ENCODE results near the gene CUL2.
"Not testable (repeated sequence)": the region's sequence is repeated elsewhere in the genome, so short reads cannot be mapped to it uniquely, and the experiment has no call there.

CUL2 gene

DNA sequence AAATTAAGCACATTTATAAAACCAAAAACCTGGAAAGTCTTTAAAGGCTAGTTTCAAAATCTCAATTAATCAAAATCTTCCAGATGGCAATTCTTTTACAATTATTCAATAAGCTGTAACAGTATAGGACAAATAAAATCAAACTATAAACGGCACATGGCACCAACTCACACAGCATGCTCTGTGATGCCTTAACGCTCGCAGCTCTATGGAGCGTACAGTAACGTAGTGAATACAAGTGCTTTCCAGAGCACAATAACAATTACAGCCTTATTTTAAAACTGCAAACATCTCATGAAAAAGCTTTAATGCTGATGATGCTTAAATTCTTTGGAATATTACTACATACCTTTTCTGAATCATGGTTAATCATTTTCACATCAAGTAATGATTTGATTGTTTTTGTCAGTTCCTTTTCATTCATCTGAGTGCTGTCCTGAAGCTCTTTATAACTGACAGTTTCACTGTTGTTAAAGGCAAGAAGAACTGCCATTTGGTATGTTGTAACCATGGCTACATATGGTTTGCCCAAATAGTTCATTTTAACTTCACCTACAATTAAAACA is 74.2 kb downstream of the CUL2 start:
- DNase-seq = peak; percentile 65

DNA sequence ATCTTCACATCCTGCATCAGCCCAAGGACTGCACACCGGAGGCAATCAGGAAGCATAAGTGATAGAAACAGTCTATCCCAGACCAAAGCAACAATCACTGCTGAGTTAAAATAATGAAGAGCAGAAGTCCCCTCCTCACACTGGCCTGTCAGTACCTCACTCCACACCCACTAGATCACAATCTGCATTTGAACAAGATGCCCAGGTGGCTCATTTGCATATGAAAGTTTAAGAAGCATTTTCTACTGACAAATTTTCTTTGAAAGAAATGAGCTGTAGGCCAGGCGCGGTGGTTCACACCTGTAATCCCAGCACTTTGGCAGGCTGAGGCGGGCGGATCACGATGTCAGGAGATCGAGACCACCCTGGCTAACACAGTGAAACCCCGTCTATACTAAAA is 77.4 kb downstream of the CUL2 start:
- DNase-seq = no peak

DNA sequence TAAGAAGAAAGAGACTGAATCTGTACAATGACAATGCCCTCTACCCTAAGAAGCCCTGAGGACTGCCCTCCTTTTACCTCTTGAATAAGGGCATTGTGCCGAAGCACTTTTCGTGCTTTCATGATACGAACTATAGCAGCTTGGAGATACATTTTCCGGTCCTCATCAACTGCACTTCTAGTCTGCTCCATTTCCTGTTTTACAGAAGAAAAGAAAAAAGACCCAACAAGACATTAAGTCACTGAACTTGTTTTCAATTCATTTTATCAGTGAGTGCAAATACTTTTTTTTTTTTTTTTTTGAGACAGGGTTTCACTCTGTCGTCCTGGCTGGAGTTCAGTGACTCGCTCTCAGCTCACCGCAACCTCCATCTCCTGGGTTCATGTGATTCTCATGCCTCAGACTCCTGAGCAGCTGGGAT is 78.4 kb downstream of the CUL2 start:
- no peak for DNase-seq

DNA sequence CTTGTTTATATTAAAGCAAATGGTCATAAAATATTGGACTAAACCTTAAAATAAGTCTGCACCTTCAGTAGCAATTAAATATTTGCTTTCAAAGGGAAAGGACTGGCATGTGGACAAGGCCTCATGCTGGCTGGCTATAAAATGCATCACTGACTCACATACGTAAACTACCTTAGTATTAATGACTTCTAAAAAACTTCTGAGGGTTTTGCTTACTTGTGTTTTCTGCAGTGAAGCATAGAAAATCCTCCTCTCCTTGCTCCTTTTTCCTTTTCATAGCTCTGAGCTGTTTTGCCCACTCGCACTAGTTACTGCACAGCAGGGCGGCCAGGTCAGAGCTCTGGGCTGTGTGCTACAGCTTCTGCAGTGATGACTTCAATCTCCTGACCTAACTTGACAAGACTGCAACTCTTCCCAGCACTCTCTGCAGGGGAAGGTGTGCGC is 82.3 kb downstream of the CUL2 start:
- DNase-seq = no peak

DNA sequence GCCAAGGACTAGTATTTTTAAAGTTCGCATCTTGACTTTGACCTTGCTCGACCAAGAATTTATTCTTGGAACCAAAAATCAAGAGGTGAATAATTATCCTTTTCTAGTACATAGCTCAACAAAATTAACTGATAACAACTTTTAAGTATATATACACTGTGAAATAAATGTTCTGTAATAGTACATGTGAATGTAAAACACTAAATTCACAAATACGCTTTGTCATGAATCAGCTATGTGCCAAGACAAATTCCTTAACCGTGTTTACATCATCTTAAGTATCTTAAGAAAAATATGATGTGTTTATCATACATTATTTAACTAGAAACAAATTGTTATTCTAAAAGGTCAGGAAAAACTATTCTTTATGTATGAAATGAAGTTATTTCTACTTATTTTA is 83.3 kb downstream of the CUL2 start:
- no peak for DNase-seq

DNA sequence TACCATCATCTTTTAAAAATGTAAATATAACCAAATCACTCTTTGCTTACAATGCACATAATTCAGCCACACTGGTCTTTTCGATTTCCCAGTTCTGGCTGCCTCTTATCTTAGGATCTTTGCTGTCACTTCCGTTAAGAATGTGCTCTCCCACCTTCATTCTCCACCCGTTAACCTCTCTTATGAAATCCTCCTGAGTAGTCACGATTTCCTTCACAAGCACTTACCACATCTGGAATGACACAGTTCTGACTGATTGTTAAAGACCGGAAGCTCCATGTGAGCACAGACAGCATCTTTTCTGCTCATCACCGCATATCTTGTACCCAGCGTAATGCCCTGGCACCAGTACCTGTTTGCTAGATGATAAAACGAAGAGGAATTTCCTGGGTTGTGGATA is 84.3 kb downstream of the CUL2 start:
- no peak for DNase-seq

DNA sequence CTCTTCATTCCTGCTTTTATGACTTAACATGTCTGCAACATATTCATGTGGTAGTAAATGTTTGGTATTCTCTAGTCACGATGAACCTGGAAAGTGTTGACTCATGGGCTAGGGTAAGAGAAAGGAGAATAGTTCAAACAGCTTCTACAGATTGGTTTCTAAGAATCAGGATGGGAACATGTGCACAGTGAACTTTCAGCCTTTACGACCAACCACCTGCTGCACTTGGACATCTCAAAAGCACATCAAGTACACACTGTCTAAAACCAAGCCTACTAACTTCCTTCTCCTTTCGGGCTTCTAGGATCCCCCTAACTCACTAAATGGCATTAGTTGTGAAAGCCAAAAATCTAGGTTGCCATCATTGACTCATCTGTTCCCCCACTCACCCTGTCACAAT is 85.5 kb downstream of the CUL2 start:
- DNase-seq = no peak

DNA sequence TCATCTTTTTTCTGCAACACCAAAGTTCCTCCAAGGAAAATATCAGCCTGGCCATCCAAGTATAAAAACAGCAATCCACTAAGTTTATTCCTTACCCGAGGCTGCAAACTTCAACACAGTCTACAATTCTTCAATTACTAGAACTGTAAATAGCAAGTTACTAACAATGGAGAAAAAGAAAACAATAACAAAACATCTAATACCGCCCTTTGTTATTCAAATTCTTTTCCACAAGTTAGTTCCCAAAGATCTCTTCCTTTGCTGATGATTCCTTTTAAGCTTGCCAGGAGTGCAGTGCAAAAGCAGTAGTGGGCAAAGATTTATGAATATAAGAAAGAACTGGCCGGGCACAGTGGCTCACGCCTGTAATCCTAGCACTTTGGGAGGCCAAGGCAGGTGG is 86.2 kb downstream of the CUL2 start:
- DNase-seq = no peak

DNA sequence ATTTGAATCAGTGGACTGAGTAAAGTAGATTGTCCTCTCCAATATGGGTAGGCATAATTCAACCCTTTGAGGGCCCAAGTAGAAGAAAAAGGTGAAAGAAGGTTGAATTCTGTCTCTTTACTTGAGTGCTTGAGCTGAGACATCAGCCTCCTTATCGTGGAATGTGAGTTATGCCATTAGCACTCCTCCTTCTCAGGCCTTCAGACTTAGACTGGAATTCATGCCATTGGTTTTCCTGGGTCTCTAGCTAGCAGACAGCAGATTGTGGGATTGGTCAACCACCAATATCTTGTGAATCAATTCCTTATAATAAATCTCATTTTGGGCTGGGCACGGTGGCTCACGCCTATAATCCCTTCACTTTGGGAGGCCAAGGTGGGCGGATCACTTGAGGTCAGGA is 89.2 kb downstream of the CUL2 start:
- no peak for DNase-seq

DNA sequence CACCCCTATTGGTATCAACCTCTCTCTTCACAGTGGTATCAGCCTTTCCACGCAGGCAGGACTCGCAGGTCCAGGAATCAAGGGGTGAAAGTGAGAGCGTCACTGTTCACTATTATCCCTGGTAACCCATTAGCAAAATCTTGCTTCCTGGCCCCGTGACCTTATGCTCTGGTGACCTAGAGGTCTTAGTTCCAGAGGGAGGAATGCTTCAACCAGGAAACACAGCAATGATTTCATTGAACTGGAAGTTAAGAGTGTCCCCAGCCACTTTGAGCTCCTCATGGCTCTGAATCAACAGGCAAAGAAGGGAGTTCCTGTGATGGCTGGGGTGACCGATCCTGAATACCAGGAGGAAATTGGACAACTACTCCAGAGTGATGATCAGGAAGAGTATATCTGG is 90.6 kb downstream of the CUL2 start:
- DNase-seq = no peak

DNA sequence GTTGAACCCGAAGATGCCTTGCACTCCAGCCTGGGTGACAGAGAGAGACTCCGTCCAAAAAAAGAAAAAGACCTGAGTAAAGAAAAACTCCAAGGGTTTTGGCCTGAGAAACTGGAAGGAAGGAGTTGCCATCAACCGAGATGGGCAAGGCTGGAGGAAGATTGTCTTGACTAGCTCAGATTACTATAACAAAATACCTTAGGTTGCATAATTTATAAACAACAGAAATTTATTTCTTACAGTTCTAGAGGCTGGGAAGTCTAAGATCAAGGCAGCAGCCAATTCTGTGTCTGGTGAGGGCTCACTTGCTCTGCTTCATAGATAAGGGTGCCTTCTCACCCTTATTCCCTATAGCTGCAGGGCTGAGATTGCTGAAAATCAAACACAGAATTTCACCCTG is 91.2 kb downstream of the CUL2 start:
- DNase-seq = no peak

DNA sequence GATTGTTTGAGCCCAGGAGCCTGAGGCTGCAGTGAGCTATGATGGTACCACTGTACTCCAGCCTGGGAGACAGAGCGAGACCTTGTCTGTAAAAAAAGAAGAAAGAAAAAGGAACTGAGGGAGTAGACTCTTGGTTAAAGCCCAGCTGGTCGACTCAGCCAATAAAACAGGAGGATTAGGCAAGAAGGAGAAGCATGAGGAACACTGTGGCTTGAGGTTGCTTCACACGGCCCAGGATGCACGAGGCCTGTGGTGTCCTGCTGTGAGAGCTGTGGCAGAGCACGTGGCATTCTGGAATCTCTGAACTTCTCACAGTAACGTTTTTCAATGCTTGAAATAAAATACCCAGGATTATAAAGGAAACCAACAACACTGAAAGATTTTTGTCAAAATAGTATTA is 93.3 kb downstream of the CUL2 start:
- DNase-seq = no peak

DNA sequence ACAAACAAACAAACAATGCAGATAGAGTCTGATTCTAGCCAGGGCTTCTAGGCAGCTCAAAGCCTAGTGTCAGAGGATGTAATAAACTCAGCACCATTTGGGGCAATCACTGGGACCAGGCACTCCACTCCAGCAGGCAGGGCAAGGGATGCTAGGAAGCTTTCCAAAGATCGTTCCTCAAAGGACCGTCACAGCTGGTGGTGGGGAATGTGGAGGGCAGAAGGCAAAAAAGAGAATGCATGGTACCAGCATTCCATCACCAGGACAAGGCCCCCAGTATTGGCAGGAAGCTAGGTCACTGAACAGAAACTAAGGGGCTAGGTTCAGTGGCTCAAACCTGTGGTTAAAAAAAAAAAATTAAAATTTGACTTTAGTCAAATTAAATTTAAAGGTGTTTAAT is 94.2 kb downstream of the CUL2 start:
- DNase-seq = no peak

DNA sequence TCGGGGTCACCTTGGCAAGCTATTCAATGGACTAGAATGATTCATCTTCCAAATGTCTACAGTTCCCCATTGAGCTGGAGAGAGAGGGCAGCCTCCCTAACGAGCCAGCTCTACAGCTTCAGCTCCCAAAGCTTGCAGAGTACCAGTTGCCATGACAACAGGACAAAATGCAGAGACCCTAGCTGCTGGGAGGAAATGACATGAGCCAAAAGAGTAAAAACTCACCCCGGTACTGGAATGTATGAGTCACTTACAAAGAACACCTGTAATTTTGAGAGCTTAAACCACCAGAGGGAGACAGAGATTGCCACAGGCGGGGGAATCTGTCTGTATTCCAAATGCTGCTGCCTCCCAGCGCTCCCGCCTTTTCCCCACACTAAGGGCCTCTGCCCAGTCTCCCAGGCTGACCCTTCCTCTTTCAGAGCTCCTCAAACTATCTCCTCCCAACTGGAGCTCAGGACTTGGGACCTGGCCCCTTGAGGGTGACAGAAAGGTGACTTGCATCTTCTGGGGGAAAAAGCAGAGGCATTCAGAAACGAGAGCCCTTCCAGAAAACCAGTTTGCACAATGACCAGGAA is 95.5 kb downstream of the CUL2 start:
- peak; percentile 68 for DNase-seq

DNA sequence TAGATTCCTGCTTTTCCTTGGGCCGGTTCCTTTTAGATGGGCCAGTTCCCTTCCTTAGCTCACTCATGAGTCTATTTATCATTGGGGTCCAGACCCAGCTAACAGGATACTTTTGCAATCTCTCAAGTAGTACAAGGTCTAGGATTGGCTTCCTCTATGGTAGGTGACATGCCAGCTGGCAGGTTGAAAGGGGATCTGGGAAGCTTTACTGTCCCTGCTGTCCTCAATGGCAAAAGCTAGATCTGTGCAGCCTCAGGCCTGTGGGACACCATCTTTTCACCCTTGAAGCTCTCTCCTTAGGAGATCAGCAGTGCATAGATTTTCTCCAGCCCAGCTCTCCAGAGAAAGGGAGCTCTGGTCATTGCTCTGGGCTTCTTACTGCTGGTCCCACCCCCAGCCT is 96.4 kb downstream of the CUL2 start:
- DNase-seq = no peak

DNA sequence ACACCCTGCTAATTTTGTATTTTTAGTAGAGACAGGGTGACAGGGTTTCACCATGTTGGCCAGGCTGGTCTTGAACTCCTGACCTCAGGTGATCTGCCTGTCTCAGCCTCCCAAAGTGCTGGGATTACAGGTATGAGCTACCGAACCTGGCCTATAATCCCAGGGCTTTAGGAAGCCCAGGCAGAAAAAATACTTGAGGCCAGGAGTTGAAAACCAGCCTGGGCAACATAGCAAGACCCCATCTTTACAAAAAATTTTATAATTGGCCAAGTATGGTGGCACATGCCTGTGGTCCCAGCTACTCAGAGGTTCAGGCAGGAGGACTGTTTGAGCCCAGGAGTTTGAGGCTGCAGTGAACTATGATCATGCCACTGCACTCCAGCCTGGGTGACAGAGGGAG is 99.0 kb downstream of the CUL2 start:
- DNase-seq = not testable (repeated sequence)

DNA sequence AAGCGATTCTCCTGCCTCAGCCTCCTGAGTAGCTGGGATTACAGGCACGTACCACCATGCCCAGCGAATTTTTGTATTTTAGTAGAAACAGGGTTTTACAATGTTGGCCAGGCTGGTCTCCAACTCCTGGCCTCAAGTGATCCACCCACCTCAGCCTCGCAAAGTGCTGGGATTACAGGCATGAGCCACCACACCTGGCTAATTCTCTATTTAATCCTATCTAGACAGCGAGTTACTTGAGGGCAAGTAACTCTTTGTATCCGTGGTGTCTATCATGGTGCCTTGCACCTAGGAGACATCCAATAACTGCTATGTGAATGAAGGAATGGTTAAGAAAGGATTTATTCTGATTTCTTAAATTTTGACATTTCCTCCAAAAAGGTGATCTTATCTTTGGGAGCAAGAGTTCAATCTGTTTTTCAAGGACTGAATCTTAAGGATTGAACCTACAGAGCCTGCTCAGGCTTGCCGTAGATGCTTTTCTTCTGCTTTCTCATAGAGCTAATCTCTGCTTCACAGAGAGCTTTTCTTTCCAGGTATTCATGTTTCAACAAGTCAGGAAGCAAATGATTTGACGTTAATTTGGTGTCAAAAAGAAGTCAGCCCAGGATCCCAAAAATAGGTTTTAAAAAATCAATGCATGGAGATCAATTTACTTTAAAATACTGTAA is 101.6 kb downstream of the CUL2 start:
- no peak for DNase-seq

DNA sequence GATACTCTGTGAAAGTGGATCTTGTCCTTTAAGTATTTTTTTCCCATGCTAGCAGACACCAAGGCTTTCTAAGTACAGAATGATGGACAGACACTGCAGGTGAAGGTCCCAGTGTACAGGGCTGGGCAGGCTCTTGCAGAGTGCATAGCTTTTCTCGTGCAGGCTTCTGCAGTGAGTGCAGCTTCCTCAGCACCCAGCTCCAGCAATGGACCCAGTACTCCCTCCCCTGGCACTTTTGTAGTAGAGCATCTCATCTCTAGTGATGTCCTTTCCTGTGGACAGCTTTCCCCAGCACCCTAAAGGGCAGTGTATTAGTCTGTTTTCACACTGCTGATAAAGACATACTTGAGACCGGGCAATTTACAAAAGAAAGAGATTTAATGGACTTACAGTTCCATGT is 104.3 kb downstream of the CUL2 start:
- DNase-seq = peak; percentile 12

DNA sequence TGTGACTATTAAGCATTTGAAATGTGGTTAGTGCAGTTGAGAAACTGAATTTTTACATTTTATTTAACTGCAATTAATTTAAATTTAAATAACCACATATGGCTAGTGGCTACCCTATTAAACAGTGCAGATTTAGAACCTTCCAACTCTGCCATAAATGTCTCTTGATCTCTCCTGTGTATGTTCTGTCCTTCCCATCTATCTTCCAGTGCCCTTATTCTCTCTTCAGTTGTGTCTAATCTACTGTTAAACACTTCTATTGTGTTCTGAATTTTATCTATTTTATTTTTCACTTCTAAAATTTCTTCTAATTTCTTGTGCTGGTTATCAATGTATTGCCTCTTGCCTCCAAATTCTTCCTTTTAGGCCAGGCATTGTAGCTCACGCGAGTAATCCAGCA is 105.0 kb downstream of the CUL2 start:
- no peak for DNase-seq

DNA sequence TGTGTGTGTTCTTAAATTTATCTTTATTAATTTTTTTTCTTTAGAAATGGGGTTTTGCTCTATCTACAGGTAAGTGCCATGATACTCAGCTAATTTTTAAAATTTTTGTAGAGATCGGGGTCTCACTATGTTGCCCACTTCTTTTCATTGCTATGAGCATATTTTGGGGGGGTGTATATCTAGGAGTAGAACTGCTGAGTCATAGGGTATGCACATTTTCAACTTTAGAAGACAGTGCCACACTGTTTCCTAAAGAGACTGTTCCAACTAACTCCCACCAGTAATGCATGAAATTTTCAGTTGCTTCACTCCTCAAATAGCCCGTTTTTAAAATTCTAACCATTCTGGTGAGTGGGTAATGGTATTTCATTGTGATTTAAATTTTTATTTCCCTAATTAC is 108.3 kb downstream of the CUL2 start:
- DNase-seq = no peak

DNA sequence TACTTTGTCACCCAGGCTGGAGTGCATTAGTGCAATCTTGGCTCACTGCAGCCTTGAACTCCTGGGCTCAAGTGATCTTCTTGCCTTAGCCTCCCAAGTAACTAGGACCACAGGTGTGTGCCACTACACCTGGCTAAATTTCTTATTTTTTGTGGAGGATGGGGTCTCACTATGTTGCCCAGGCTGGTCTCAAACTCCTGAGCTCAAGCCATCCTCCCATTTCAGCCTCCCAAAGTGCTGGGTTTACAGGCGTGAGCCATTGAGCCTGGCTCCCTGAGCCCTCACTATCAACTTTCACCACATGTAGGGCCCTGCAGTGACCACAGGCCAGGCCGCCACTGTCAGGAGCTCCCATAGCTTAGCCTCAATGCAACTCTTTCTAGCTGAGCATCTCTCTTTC is 110.2 kb downstream of the CUL2 start:
- DNase-seq = no peak

DNA sequence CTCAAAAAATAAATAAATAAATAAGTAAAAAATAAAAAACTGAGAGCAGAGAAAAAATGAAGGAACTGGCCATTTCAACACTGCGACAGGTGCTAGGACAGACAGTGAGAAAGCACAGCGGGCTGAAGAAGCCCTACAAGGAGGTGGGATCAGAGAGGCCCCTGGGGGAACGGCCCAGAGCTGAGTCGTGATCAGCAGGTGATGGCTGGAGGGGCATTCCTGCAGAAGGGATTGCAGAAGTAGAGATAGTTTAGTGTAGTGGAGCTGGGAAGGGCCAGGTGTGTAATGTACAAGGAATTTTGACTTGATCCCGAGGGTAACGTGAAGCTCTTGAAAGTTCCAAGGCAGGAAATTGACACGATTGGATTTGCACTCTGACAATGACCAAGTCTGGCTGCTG is 112.1 kb downstream of the CUL2 start:
- no peak for DNase-seq

DNA sequence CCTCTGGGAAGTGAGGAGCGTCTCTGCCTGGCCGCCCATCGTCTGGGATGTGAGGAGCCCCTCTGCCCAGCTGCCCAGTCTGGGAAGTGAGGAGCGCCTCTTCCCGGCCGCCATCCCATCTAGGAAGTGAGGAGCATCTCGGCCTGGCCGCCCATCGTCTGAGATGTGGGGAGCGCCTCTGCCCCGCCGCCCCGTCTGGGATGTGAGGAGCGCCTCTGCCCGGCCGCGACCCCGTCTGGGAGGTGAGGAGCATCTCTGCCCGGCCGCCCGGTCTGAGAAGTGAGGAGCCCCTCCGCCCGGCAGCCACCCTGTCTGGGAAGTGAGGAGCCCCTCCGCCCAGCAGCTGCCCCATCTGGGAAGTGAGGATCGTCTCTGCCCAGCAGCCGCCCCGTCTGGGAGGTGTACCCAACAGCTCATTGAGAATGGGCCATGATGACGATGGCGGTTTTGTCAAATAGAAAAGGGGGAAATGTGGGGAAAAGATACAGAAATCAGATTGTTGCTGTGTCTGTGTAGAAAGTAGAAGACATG is 113.7 kb downstream of the CUL2 start:
- DNase-seq = not testable (repeated sequence)

DNA sequence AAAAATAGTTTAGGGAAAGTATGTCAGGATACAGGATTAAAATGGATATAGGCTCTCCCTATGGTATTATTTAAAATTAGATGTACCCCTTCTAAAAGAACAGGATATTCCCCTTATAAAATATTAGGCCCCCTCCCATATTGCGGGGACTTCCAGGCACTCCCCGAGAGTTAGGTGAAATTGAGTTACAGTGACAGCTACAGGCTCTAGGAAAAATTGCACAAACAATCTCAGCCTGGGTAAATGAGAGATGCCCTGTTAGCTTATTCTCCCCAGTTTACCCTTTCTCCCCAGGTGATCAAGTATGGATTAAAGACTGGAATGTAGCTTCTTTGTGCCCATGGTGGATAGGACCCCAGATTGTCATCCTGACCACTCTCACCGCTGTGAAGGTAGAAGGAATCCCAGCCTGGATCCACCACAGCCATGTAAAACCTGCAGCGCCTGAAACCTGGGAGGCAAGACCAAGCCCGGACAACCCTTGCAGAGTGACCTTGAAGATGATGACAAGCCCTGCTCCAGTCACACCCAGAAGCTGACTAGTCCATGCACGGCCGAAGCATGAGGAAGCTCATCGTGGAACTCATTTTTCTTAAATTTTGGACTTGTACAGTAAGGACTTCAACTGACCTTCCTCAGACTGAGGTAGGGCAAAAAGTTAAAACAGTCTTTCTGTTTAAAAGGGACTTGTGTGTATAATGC is 115.6 kb downstream of the CUL2 start:
- not testable (repeated sequence) for DNase-seq

Data from NCI-H1694 treated with DMSO at 0.1 percent for 48 hours (cell line).